HEK293 (cell line): ENCODE measurements around the gene CHST15.

Experiments
- REPIN1 ChIP-seq: fragments of 450-650 bp; formaldehyde crosslinking; IDR thresholded peaks from 2 replicates; pipeline ENCODE4 v1.5.1; 2017; ENCODE audit warnings: missing biosample characterization, missing genetic modification characterization, low read depth
- YY1 ChIP-seq: fragments of 450-650 bp; formaldehyde crosslinking; IDR thresholded peaks from 2 replicates; pipeline ENCODE4 v1.5.1; 2018; ENCODE audit warnings: missing biosample characterization, missing genetic modification characterization
- ZBTB1 ChIP-seq: fragments of 450-650 bp; formaldehyde crosslinking; IDR thresholded peaks from 2 replicates; pipeline ENCODE4 v1.5.1; 2016; ENCODE audit warnings: missing biosample characterization, missing genetic modification characterization
- ZNF350 ChIP-seq: fragments of 450-650 bp; formaldehyde crosslinking; IDR thresholded peaks from 2 replicates; pipeline ENCODE4 v1.5.0; 2017; ENCODE audit warnings: missing biosample characterization, mild to moderate bottlenecking, missing genetic modification characterization
- ZNF560 ChIP-seq: fragments of 450-650 bp; formaldehyde crosslinking; IDR thresholded peaks from 2 replicates; pipeline ENCODE4 v1.5.1; 2017; ENCODE audit warnings: missing biosample characterization, missing genetic modification characterization, borderline replicate concordance
- ZNF623 ChIP-seq: fragments of 450-650 bp; formaldehyde crosslinking; IDR thresholded peaks from 2 replicates; pipeline ENCODE4 v1.5.1; 2016; ENCODE audit warnings: missing biosample characterization, missing genetic modification characterization
- ZNF791 ChIP-seq: fragments of 450-650 bp; formaldehyde crosslinking; IDR thresholded peaks from 2 replicates; pipeline ENCODE4 v1.5.1; 2016; ENCODE audit warnings: missing biosample characterization, missing genetic modification characterization
- TF ChIP-seq, protein P1 (sequence below): fragments of 450-650 bp; formaldehyde crosslinking; IDR thresholded peaks from 2 replicates; pipeline ENCODE4 v1.5.1; 2016; ENCODE audit warnings: missing biosample characterization, missing genetic modification characterization
- TF ChIP-seq, protein P2 (sequence below): fragments of 450-650 bp; formaldehyde crosslinking; IDR thresholded peaks from 2 replicates; pipeline ENCODE4 v1.5.1; 2016; ENCODE audit warnings: missing biosample characterization, missing genetic modification characterization
- TF ChIP-seq, protein P3 (sequence below): fragments of 450-650 bp; formaldehyde crosslinking; IDR thresholded peaks from 2 replicates; pipeline ENCODE4 v1.5.0; 2017; ENCODE audit warnings: missing biosample characterization, missing genetic modification characterization, borderline replicate concordance
- TF ChIP-seq, protein P4 (sequence below): fragments of 450-650 bp; formaldehyde crosslinking; IDR thresholded peaks from 2 replicates; pipeline ENCODE4 v1.5.1; 2016; ENCODE audit warnings: missing biosample characterization, missing genetic modification characterization

DNA sequence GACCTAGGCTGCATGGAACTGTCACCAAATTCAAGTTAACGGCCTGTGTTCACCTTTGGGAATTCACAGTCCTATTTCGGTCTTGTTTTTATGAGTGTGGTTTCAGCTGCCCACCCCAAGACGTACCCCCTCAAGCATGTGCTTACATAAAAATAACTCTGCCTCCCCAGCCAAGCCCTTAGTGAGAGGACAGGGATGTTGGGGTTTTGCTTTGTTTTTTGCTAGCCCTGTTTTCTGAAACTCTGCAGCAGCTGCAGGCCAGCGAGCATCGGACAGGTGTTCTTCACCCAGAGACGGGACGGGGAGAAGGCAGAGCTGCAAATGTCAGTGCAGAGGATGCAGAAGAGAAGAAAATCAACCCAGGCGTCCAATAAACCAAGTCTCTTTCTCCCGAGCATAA lies 13.5 kb downstream of the CHST15 start:
- TF ChIP-seq, protein P1, sequence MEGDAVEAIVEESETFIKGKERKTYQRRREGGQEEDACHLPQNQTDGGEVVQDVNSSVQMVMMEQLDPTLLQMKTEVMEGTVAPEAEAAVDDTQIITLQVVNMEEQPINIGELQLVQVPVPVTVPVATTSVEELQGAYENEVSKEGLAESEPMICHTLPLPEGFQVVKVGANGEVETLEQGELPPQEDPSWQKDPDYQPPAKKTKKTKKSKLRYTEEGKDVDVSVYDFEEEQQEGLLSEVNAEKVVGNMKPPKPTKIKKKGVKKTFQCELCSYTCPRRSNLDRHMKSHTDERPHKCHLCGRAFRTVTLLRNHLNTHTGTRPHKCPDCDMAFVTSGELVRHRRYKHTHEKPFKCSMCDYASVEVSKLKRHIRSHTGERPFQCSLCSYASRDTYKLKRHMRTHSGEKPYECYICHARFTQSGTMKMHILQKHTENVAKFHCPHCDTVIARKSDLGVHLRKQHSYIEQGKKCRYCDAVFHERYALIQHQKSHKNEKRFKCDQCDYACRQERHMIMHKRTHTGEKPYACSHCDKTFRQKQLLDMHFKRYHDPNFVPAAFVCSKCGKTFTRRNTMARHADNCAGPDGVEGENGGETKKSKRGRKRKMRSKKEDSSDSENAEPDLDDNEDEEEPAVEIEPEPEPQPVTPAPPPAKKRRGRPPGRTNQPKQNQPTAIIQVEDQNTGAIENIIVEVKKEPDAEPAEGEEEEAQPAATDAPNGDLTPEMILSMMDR (tag by site-specific recombination) = no peak
- TF ChIP-seq ZNF560 (tag by site-specific recombination) (no peak), ZNF623 (tag by site-specific recombination) (no peak), ZNF791 (tag by site-specific recombination) (no peak), ZBTB1 (tag by site-specific recombination) (no peak), REPIN1 (tag by site-specific recombination) (no peak), YY1 (tag by site-specific recombination) (no peak), ZNF350 (tag by site-specific recombination) (no peak)
- TF ChIP-seq, protein P2, sequence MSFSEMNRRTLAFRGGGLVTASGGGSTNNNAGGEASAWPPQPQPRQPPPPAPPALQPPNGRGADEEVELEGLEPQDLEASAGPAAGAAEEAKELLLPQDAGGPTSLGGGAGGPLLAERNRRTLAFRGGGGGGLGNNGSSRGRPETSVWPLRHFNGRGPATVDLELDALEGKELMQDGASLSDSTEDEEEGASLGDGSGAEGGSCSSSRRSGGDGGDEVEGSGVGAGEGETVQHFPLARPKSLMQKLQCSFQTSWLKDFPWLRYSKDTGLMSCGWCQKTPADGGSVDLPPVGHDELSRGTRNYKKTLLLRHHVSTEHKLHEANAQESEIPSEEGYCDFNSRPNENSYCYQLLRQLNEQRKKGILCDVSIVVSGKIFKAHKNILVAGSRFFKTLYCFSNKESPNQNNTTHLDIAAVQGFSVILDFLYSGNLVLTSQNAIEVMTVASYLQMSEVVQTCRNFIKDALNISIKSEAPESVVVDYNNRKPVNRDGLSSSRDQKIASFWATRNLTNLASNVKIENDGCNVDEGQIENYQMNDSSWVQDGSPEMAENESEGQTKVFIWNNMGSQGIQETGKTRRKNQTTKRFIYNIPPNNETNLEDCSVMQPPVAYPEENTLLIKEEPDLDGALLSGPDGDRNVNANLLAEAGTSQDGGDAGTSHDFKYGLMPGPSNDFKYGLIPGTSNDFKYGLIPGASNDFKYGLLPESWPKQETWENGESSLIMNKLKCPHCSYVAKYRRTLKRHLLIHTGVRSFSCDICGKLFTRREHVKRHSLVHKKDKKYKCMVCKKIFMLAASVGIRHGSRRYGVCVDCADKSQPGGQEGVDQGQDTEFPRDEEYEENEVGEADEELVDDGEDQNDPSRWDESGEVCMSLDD = no peak
- TF ChIP-seq, protein P3, sequence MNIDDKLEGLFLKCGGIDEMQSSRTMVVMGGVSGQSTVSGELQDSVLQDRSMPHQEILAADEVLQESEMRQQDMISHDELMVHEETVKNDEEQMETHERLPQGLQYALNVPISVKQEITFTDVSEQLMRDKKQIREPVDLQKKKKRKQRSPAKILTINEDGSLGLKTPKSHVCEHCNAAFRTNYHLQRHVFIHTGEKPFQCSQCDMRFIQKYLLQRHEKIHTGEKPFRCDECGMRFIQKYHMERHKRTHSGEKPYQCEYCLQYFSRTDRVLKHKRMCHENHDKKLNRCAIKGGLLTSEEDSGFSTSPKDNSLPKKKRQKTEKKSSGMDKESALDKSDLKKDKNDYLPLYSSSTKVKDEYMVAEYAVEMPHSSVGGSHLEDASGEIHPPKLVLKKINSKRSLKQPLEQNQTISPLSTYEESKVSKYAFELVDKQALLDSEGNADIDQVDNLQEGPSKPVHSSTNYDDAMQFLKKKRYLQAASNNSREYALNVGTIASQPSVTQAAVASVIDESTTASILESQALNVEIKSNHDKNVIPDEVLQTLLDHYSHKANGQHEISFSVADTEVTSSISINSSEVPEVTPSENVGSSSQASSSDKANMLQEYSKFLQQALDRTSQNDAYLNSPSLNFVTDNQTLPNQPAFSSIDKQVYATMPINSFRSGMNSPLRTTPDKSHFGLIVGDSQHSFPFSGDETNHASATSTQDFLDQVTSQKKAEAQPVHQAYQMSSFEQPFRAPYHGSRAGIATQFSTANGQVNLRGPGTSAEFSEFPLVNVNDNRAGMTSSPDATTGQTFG = no peak
- TF ChIP-seq, protein P4, sequence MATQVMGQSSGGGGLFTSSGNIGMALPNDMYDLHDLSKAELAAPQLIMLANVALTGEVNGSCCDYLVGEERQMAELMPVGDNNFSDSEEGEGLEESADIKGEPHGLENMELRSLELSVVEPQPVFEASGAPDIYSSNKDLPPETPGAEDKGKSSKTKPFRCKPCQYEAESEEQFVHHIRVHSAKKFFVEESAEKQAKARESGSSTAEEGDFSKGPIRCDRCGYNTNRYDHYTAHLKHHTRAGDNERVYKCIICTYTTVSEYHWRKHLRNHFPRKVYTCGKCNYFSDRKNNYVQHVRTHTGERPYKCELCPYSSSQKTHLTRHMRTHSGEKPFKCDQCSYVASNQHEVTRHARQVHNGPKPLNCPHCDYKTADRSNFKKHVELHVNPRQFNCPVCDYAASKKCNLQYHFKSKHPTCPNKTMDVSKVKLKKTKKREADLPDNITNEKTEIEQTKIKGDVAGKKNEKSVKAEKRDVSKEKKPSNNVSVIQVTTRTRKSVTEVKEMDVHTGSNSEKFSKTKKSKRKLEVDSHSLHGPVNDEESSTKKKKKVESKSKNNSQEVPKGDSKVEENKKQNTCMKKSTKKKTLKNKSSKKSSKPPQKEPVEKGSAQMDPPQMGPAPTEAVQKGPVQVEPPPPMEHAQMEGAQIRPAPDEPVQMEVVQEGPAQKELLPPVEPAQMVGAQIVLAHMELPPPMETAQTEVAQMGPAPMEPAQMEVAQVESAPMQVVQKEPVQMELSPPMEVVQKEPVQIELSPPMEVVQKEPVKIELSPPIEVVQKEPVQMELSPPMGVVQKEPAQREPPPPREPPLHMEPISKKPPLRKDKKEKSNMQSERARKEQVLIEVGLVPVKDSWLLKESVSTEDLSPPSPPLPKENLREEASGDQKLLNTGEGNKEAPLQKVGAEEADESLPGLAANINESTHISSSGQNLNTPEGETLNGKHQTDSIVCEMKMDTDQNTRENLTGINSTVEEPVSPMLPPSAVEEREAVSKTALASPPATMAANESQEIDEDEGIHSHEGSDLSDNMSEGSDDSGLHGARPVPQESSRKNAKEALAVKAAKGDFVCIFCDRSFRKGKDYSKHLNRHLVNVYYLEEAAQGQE (tag by site-specific recombination) = no peak
